Measurements from ENCODE around the gene BANK1. TPM values are rescaled to one million over a fixed set of nuclear protein-coding genes. Genes with fewer than 3 reads are reported as not detected.

Gene BANK1
- total and polyA plus RNA-seq, 8 donors: 0.31 to 24.3 (median 2.1) TPM; not detected in 1

- H3K9me3 ChIP-seq: no peaks in the 10 kb centered on the region
- no peak for TF ChIP-seq POLR2A (IDR thresholded peaks at IDR 0.05)
- TF ChIP-seq EP300 (IDR thresholded peaks at IDR 0.05): no peak
- TF ChIP-seq POLR2AphosphoS5 (IDR thresholded peaks at IDR 0.05): no peak
- H3K27ac ChIP-seq: no peak overlapping the region
- H3K4me3 ChIP-seq: no peak overlapping the region
- no peaks in the 10 kb centered on the region for H3K4me1 ChIP-seq
- H3K36me3 ChIP-seq: no peaks in the 10 kb centered on the region
- H3K27me3 ChIP-seq: no peaks in the 10 kb centered on the region
- intact Hi-C loops (cut with DNase I; ENCODE audit: low total_unique reads): no loop called here
- no peak for DNase-seq
Observed at GRCh38 chr4:101942891-101943290, 152.4 kb downstream of the BANK1 start.

- Histone ChIP-seq H3K36me3 (no peaks in the 10 kb centered on the region), H3K27ac (no peak overlapping the region), H3K9me3 (no peaks in the 10 kb centered on the region), H3K27me3 (no peaks in the 10 kb centered on the region), H3K4me1 (no peaks in the 10 kb centered on the region), H3K4me3 (no peak overlapping the region)
- no peak for TF ChIP-seq POLR2AphosphoS5 (IDR thresholded peaks at IDR 0.05)
- no peak for TF ChIP-seq CTCF (IDR thresholded peaks at IDR 0.05)
- 58 to 81% (median 63%) methylated on average over 1 of the region's 1 CpG for WGBS, 5 donors
- intact Hi-C loops (cut with DNase I; ENCODE audit: low total_unique reads): no loop called here
- no peak for DNase-seq
Observed at GRCh38 chr4:101944649-101945048, 154.1 kb downstream of the BANK1 start.

GRCh38 chr4:101948055-101948454, 157.5 kb downstream of the BANK1 start:
- Histone ChIP-seq H3K9me3 (no peaks in the 10 kb centered on the region), H3K36me3 (no peaks in the 10 kb centered on the region), H3K4me3 (no peak overlapping the region), H3K4me1 (no peaks in the 10 kb centered on the region), H3K27ac (no peak overlapping the region), H3K27me3 (no peaks in the 10 kb centered on the region)
- intact Hi-C loops (cut with DNase I; ENCODE audit: low total_unique reads): no loop called here
- TF ChIP-seq POLR2A (IDR thresholded peaks at IDR 0.05) (no peak), CTCF (IDR thresholded peaks at IDR 0.05) (no peak), POLR2AphosphoS5 (IDR thresholded peaks at IDR 0.05) (no peak), EP300 (IDR thresholded peaks at IDR 0.05) (no peak)
- no peak for DNase-seq

- Histone ChIP-seq H3K27ac (no peak overlapping the region), H3K4me3 (no peak overlapping the region), H3K36me3 (no peaks in the 10 kb centered on the region), H3K27me3 (no peaks in the 10 kb centered on the region), H3K9me3 (no peaks in the 10 kb centered on the region), H3K4me1 (no peaks in the 10 kb centered on the region)
- intact Hi-C loops (cut with DNase I; ENCODE audit: low total_unique reads): no loop called here
- 67 to 87% (median 78%) methylated on average over 2 of the region's 2 CpGs for WGBS, 5 donors
- no peak for DNase-seq
- TF ChIP-seq CTCF (IDR thresholded peaks at IDR 0.05) (no peak), EP300 (IDR thresholded peaks at IDR 0.05) (no peak), POLR2A (IDR thresholded peaks at IDR 0.05) (no peak), POLR2AphosphoS5 (IDR thresholded peaks at IDR 0.05) (no peak)
Observed at GRCh38 chr4:101948951-101949350, 158.4 kb downstream of the BANK1 start.

DNA sequence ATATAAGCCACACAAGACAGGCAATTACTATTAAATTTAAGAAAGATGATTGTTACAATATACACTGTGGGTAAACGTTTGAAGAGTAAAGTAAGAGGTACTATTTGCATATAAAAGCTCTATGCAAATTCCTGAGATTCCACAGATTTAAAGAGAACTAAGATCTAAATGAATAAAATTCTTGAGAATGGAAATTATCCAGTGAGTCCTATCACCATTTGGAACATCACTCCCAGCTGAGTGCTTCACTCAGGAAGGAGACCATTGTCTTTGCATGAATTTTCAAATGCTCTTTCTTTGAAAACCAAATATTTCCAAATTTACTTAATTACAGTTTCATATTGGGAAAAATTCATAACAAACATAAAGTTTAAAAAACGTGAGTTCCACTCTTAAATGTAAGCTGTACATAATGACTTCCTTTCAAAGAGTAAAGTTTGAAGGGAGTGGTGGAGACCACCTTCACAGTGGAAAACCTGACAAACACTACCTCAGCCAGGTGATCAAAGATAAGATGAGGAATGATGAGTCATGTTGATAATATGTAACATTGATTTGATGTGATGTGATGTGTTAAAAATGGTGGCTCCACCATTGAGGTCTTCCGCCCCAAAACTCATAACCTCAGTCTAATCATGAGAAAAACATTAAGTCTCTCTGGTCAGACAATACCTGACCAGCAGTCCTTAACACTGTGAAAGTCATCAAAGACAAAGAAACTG, 159.9 kb downstream of the BANK1 start:
- no peak for DNase-seq
- Histone ChIP-seq H3K36me3 (no peaks in the 10 kb centered on the region), H3K4me3 (no peak overlapping the region), H3K9me3 (no peaks in the 10 kb centered on the region), H3K4me1 (no peaks in the 10 kb centered on the region), H3K27me3 (no peaks in the 10 kb centered on the region), H3K27ac (no peak overlapping the region)
- TF ChIP-seq POLR2A (IDR thresholded peaks at IDR 0.05): no peak
- TF ChIP-seq POLR2AphosphoS5 (IDR thresholded peaks at IDR 0.05): no peak
- no peak for TF ChIP-seq CTCF (IDR thresholded peaks at IDR 0.05)
- no peak for TF ChIP-seq EP300 (IDR thresholded peaks at IDR 0.05)
- 59 to 71% (median 64%) methylated on average over 3 of the region's 3 CpGs for WGBS, 5 donors
- intact Hi-C loops (cut with DNase I; ENCODE audit: low total_unique reads): no loop called here

Measured in stomach (tissue), 9 donors.